SU-DHL-6 (cell line): ENCODE measurements around the gene CX3CL1.

Source experiments
- EZH2phosphoT487 ChIP-seq: fragments of 200-600 bp; sonication (generic), shearing (Covaris generic); conservative IDR thresholded peaks from 2 replicates; pipeline ENCODE4 v1.6.1; 2018; ENCODE audit warnings: mild to moderate bottlenecking, antibody characterized with exemption, low read length, moderate library complexity, mixed read lengths
- TF ChIP-seq, protein P1 (sequence below): fragments of 200-600 bp; sonication (generic); IDR thresholded peaks from one replicate; pipeline ENCODE4 v1.5.1; 2017; ENCODE audit warnings: antibody characterized with exemption, mild to moderate bottlenecking, low read length, moderate library complexity; ENCODE audit not compliant: insufficient read depth, poor library complexity, severe bottlenecking

DNA sequence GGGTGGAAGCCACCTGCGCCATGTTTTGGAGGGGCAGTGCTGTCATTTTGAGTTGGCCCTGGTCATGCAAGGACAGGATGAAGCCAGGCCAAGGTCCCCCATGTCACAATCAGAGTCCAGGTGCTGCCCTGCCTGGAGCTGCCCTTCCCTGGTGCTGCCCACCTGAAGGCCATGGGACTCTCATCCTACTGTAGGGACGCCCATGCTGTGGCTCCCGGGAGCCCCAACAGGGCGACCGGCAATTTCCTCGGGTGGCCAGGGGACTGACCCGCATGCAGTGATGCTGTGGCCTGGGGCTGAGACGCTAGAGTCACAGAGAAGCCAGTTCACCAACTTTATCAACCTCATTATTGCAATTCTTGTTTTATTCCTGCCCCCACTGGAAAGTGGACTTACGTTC lies 40.3 kb downstream of the CX3CL1 start:
- TF ChIP-seq, protein P1, sequence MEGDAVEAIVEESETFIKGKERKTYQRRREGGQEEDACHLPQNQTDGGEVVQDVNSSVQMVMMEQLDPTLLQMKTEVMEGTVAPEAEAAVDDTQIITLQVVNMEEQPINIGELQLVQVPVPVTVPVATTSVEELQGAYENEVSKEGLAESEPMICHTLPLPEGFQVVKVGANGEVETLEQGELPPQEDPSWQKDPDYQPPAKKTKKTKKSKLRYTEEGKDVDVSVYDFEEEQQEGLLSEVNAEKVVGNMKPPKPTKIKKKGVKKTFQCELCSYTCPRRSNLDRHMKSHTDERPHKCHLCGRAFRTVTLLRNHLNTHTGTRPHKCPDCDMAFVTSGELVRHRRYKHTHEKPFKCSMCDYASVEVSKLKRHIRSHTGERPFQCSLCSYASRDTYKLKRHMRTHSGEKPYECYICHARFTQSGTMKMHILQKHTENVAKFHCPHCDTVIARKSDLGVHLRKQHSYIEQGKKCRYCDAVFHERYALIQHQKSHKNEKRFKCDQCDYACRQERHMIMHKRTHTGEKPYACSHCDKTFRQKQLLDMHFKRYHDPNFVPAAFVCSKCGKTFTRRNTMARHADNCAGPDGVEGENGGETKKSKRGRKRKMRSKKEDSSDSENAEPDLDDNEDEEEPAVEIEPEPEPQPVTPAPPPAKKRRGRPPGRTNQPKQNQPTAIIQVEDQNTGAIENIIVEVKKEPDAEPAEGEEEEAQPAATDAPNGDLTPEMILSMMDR, result no peak
- no peak for TF ChIP-seq EZH2phosphoT487
